GM21367 (cell line): ENCODE measurements around the gene VAT1.
"Not testable (repeated sequence)": the region's sequence is repeated elsewhere in the genome, so short reads cannot be mapped to it uniquely, and the experiment has no call there.

Experiments
- ATAC-seq: cut with Tn5 transposase; IDR thresholded peaks from one replicate; pipeline ENCODE4 v1.9.1; 2021; ENCODE audit not compliant: unreplicated experiment

The VAT1 gene

DNA sequence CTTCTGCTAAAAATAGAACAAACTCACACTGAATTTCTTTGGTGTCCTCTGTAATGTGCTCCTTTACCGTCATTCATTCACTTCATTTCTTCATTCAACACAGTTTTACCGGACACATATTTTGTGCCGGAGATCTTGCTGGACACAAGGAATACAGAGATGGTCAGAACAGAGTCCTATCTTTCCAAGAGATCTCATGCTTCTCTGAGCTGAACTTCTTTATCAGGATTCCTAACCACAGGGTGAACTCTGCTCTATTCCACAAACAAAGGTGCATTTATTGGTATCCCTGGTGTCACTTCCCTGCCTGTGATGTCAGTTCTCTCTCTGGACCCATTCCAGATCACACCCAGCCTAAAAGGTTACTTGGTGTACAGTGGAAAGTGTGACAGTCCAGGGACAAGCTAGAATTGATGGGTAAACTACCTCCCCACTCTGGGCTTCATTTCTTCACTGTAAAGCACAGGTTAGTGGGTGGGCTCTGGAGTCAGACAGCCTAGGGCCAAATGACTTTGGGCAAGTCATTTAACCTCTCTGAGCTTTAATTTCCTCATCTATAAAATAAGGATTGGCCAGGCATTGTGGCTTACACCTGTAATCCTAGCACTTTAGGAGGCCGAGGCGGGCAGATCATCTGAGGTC, 11.4 kb downstream of the VAT1 start:
- no peak for ATAC-seq

DNA sequence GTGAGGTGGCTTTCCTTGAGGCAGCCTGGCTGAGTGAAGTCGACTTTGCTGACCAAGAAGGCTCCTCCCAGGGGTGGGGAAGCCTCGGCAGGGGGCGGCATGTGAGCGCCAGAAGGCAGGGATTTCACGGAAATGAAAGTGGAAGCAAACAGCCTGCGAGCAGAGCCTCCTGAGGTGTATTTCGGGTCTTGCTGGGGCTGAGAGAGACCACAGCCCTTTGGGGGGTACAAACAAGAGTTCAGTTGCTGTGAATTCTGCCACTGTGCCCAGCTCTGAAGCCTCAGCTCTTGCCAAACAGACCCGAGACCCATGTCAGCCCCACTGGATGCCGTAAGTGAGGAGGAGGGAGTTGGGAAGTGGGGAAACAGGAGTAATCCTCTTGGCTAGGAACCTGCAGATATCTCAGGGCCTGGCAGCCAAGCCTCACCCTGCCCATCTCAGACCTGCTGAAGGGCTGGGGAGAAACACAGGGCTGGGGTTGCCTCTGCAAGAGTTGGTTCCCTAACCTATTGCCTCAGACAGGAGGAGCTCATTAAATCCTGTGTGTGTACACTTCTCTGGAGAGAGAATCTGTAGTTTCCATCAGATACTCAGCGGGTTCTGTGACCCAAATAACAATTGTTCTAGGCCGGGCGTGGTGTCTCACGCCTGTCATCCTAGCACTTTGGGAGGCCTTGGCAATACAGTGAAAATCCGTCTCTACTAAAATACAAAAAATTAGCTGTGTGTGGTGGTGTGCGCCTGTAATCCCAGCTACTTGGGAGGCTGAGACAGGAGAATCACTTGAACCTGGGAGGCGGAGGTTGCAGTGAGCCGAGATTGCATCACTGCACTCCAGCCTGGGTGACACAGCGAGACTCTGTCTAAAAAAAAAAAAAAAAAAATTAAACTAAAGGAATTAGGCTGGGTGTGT, 15.3 kb downstream of the VAT1 start, which contains the start of gene IFI35:
TSS of gene IFI35 (plus strand) at position 146 of the 913 bp plus-strand sequence. CDS start at position 310, 164 bp downstream.
- ATAC-seq = no peak

- no peak for ATAC-seq
These were observed 18.5 kb downstream of the VAT1 start for GRCh38 chr17:43003542-43004172.

DNA sequence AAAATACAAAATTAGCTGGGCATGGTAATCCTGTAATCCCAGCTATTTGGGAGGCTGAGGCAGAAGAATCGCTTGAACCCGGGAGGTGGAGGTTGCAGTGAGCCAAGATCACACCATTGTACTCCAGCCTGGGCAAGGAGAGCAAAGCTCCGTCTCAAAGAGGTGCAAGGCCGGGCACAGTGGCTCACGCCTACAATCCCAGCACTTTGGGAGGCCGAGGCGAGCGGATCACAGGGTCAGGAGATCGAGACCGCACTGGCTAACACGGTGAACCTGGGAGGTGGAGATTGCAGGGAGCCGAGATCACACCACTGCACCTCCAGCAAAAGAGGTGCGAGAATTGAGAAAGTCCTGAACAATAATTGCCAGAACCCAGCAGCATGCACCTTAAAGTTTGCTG, 21.3 kb downstream of the VAT1 start:
- ATAC-seq = not testable (repeated sequence)

- no peak for ATAC-seq
These were observed 23.1 kb downstream of the VAT1 start for GRCh38 chr17:42999003-42999525.

- ATAC-seq = peak; percentile 79
These were observed 23.9 kb downstream of the VAT1 start, which contains the start of gene RPL27 for GRCh38 chr17:42997984-42998938. TSS of gene RPL27 (plus strand) at chr17:42998419. CDS start at chr17:42998751, 332 bp downstream.

DNA sequence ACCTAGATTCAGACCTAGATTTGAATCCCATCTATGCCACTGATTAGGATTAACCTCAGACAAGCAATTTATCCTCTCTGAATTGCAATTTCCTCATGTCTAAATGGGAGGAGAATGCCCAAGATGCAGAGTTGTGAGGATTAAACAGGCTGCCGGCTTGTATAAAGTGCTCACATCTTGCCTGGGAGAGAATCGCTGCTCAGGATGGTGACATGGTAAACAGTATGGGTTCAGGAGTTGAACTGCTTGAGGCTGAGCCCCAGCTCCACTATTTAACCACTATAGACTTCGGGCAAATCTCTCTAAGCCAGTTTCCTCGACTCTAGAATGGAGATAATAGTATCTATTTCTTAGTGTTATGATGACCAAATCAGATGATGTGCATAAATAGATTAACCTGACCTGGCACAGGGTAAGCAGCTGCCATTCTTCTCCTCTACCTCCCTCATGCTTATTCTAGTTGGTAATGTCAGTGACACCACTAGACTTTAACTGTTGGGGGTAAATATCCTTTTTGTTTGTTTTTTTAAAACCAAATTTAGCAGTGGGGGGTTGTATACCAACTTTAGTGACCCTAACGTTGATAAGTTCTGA, 24.7 kb downstream of the VAT1 start:
- no peak for ATAC-seq

GRCh38 chr17:42993913-42994312, 28.3 kb downstream of the VAT1 start:
- not testable (repeated sequence) for ATAC-seq

DNA sequence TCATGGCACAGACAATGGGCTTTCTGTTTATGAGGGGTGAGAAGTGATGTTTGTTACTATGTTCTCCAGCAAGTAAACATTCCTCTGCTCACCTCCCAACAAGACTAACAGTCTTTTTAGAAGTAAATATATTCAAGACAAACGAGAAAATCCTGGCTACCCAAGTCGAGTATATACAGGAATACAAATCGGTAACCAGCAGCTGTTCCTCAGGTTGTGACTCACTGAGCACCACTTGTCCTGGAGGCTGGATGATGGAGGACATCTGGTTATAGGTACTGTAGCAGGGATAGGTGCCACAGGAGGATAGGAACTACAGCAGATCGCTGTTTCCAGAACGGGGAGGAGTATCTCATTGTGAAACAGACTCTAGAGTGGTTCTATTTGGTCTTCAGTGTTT, 29.3 kb downstream of the VAT1 start:
- no peak for ATAC-seq

GRCh38 chr17:42991471-42991870, 30.7 kb downstream of the VAT1 start:
- ATAC-seq = no peak

GRCh38 chr17:42989726-42990652, 32.2 kb downstream of the VAT1 start:
- ATAC-seq = no peak

DNA sequence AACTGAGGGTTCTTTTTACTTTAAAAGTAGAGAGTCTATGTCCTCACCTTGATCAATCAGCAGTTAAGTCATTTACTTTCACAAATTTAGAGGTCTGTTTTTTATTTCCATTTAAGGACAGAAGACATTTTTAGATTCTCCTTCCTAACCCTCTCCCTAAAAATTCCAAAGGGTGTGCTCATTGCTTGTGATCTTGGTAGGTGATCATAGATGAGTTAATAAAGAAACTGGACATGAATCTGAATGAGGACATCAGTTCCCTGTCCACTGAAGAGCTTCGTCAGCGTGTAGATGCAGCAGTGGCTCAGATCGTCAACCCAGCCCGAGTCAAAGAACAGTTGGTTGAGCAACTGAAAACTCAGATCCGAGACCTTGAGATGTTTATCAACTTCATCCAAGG, 33.0 kb downstream of the VAT1 start:
- ATAC-seq = no peak

DNA sequence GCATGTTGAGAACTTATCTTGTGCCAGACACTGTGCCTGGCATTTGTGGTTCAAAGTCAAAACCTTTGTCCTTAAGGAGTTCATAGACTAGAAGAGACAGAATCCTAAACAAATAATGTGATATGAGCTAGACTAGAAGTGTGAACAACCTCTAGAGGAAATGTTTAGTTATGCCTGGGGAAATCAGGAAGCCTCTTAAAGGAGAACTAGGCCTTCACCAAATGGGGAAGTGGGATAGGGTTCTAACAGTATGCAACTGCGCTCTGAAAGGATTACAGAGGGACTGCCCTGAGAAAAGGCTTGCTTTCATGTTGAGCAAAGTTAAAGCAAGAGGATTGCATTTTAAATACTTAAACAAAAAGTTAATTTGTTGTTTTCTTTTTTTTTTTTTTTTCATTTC, 37.0 kb downstream of the VAT1 start:
- ATAC-seq = peak; percentile 39

DNA sequence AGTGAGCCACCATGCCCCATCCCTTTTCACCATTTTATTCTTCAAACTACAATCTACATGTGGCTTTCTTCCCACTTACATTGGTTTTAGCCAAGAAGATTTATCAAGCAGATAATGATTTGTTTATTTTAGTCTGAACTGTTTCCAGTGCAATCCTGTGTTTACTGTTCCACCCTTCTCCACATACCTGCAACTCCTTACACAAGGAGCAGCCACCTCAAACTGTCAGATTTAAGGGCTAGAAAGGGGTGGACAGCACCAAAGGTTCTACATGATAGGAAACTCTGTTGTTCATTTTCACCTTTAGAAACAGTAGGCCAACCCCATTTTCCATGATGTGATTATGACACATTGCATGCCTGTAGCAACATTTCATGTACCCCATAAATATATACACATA, 39.9 kb downstream of the VAT1 start:
- no peak for ATAC-seq

DNA sequence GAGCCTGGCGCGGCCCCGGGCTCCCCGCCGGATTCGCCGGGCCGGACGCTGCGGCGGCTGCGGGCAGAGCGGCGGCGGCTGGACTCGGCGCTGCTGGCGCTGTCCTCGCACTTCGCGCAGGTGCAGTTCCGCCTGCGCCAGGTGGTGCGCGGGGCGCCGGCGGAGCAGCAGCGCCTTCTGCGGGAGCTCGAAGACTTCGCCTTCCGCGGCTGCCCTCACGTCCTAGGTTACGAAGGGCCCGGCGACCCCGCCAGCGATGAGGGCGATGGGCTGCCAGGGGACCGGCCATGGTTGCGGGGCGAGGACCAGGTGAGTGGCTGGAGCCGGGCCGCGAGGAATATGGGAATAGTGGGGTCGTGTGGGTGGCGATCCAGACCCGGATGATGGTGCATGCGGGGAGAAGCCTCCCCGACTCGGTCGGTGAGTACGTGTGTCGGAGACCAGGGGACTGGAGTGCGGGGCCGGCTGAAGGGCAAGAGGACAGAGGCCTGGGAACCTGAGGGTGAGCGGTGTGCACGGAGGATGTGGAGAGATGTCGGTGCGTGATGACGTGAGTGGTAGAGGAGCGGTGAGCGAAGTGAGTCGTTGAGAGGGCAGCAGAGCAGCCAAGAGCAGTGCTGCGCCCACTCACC, 41.3 kb downstream of the VAT1 start:
- no peak for ATAC-seq

DNA sequence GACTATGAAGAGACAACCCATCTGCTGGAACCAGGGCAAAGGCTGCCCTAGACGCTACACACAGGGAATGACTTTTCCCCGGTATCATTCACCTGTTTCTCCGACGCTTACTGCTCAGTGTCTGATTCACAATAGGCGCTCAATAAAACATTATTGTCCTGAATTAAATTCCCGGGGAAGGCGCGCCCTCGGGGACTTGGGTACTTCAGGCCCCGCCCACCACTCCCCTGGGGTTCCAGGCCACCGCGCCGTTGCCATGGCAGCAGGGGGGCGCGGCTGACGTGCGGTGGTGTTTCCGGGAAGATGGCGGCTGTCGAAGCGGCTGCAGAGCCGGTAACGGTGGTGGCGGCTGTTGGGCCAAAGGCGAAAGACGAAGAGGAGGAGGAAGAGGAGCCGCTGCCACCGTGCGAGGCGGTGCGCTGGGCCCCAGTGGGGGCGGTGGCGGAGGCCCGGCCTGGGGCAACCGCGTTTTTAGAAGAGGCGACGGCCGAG, 41.9 kb downstream of the VAT1 start, which contains the start of gene RUNDC1:
TSS of gene RUNDC1 (plus strand) at position 292 of the 492 bp plus-strand sequence. CDS start at position 304, 12 bp downstream.
- no peak for ATAC-seq

- ATAC-seq = no peak
These were observed 42.5 kb downstream of the VAT1 start, which contains the start of gene PTGES3L for GRCh38 chr17:42979511-42980273. TSS of gene PTGES3L (minus strand) at chr17:42980080. CDS start at chr17:42980053, 27 bp downstream.
